K562 (cell line): ENCODE results near the gene TSPAN15. TPM values are rescaled to one million over a fixed set of nuclear protein-coding genes. Genes with fewer than 3 reads are reported as not detected.

Source experiments
- ATAC-seq: fragments of 200-7000 bp; cut with Tn5 transposase; 3 replicates; pipeline ENCODE4 v1.9.1; 2020; ENCODE audit warnings: moderate library complexity
- BruUV-seq: library from RNA; stranded (reverse); fragments of 400-500 nt; replicated peaks from 2 replicates; lab custom pipeline; 2021; lab: Mats Ljungman, UMichigan
- CTCF ChIA-PET: fragments of 300-600 bp; formaldehyde crosslinking; extraction: SDS; loops from one replicate; lab custom pipeline; 2021; ENCODE audit warnings: low intra/inter-chr PET ratio; lab: Yijun Ruan, JAX
- POLR2A ChIA-PET: fragments of 300-600, 350-650 bp; sonication (Branson Sonifier 250); formaldehyde crosslinking; extraction: SDS; loops from one replicate; lab custom pipeline; 2021; ENCODE audit warnings: antibody characterized with exemption, inconsistent platforms; lab: Yijun Ruan, JAX
- DNase-seq, 4 experiments: peaks; one replicate each; pipeline versions ENCODE4 v3.0.0 to v3.0.0-alpha.2; 2011 to 2018; ENCODE audit warnings: low spot score in 3 of 4, mixed read lengths in 3 of 4; ENCODE audit errors: extremely low read depth in 1 of 4
- FAIRE-seq: peaks from 2 replicates; lab custom pipeline; 2011; peaks lifted over from hg19 to GRCh38; lab: Jason Lieb, UNC
- H2AFZ ChIP-seq: 2 replicates; pipeline ENCODE4 v1.6.0; 2011; ENCODE audit warnings: low read depth, low read length, control low read depth, inconsistent platforms
- H3K27ac ChIP-seq: fragments of 200-600 bp; 3 replicates; pipeline ENCODE4 v1.8.0; 2011; ENCODE audit warnings: low read depth, mild to moderate bottlenecking, control low read depth, inconsistent platforms, low read length, moderate library complexity, mixed read lengths; ENCODE audit errors: extremely low read depth
- H3K27me3 ChIP-seq, 2 experiments: fragments of 300-600 bp in 1 of 2; 2 replicates in 1 of 2; 3 replicates in 1 of 2; pipeline versions ENCODE4 v1.6.0 to v1.8.0; 2011; ENCODE audit warnings: inconsistent platforms in 2 of 2, low read length in 2 of 2, mild to moderate bottlenecking in 1 of 2, mixed read lengths in 1 of 2, moderate library complexity in 1 of 2; ENCODE audit not compliant: control insufficient read depth in 2 of 2, insufficient read depth in 2 of 2
- H3K36me3 ChIP-seq: fragments of 300-600 bp; 3 replicates; pipeline ENCODE4 v1.8.0; 2011; ENCODE audit warnings: mild to moderate bottlenecking, low read length, inconsistent platforms; ENCODE audit not compliant: control insufficient read depth, insufficient read depth
- H3K4me1 ChIP-seq, 2 experiments: fragments of 200-600 bp in 1 of 2; replicated peaks in 1 of 2; 2 replicates in 1 of 2; 3 replicates in 1 of 2; pipeline versions ENCODE4 v1.5.1 to v1.8.0; 2011; ENCODE audit warnings: inconsistent platforms in 2 of 2, low read length in 2 of 2, mild to moderate bottlenecking in 1 of 2, mixed read lengths in 1 of 2, moderate library complexity in 1 of 2; ENCODE audit not compliant: control insufficient read depth in 2 of 2, insufficient read depth in 2 of 2
- H3K4me2 ChIP-seq: 2 replicates; pipeline ENCODE4 v1.6.1; 2011; ENCODE audit warnings: low read length, control low read depth, inconsistent platforms, mixed read lengths; ENCODE audit not compliant: insufficient read depth
- H3K4me3 ChIP-seq: fragments of 200-600 bp; sonication (generic), shearing (Covaris generic); 2 replicates; pipeline ENCODE4 v1.5.1; 2016; ENCODE audit warnings: control low read depth, inconsistent platforms
- H3K79me2 ChIP-seq: fragments of 200-600 bp; 3 replicates; pipeline ENCODE4 v1.8.0; 2011; ENCODE audit warnings: low read length, inconsistent platforms; ENCODE audit not compliant: control insufficient read depth, insufficient read depth
- H3K9ac ChIP-seq, 2 experiments: 2 replicates each; pipeline versions ENCODE4 v1.6.0 to v1.6.1; 2011; ENCODE audit warnings: low read depth in 2 of 2, low read length in 2 of 2, control low read depth in 1 of 2, inconsistent platforms in 1 of 2, mild to moderate bottlenecking in 1 of 2, mixed read lengths in 1 of 2; ENCODE audit not compliant: insufficient read depth in 1 of 2
- H3K9me1 ChIP-seq: one replicate; pipeline ENCODE4 v1.6.0; 2011; ENCODE audit warnings: inconsistent platforms, mild to moderate bottlenecking, low read length, moderate library complexity; ENCODE audit not compliant: control insufficient read depth, insufficient read depth
- H3K9me3 ChIP-seq: replicated peaks from 2 replicates; pipeline ENCODE4 v1.5.1; 2011; ENCODE audit warnings: low read depth, low read length, inconsistent platforms; ENCODE audit not compliant: control insufficient read depth, insufficient read depth
- H4K20me1 ChIP-seq: replicated peaks from 2 replicates; pipeline ENCODE4 v1.6.1; 2011; ENCODE audit warnings: low read length, inconsistent platforms, mixed read lengths; ENCODE audit not compliant: control insufficient read depth, insufficient read depth
- ASH1L ChIP-seq: fragments of 450-650 bp; IDR thresholded peaks from 2 replicates; pipeline ENCODE4 v1.6.1; 2018; ENCODE audit warnings: borderline replicate concordance, mild to moderate bottlenecking, low read depth; ENCODE audit not compliant: partially characterized antibody
- DACH1 ChIP-seq: fragments of 450-650 bp; IDR thresholded peaks from 2 replicates; pipeline ENCODE4 v1.6.1; 2018; ENCODE audit not compliant: partially characterized antibody
- DDX20 ChIP-seq: fragments of 450-650 bp; IDR thresholded peaks from 2 replicates; pipeline ENCODE4 v1.6.1; 2016; ENCODE audit warnings: missing genetic modification characterization, low read depth, mild to moderate bottlenecking, missing compliant biosample characterization, moderate library complexity
- DMBX1 ChIP-seq: fragments of 250-450 bp; sonication (Bioruptor Pico); IDR thresholded peaks from 2 replicates; pipeline ENCODE4 v1.8.0; 2022; ENCODE audit warnings: inconsistent platforms, mild to moderate bottlenecking, moderate library complexity, borderline replicate concordance
- MBD2 ChIP-seq: sonication (generic); IDR thresholded peaks from 2 replicates; pipeline ENCODE4 v1.6.1; 2016; ENCODE audit warnings: low read depth, borderline replicate concordance
- POLR2A ChIP-seq: fragments of 450-650 bp; conservative IDR thresholded peaks from 2 replicates; pipeline ENCODE4 v1.6.1; 2016
- POLR2AphosphoS5 ChIP-seq: IDR thresholded peaks from 2 replicates; pipeline ENCODE4 v1.6.1; 2011; ENCODE audit warnings: mild to moderate bottlenecking, low read depth, low read length, moderate library complexity; ENCODE audit not compliant: control insufficient read depth, insufficient read depth
- SAP30 ChIP-seq: fragments of 200-600 bp; sonication (generic); IDR thresholded peaks from 2 replicates; pipeline ENCODE4 v1.6.1; 2012; ENCODE audit warnings: borderline replicate concordance, low read depth, mild to moderate bottlenecking, moderate library complexity, low read length, control low read depth, inconsistent platforms; ENCODE audit not compliant: insufficient read depth, poor library complexity, severe bottlenecking
- SMC3 ChIP-seq: conservative IDR thresholded peaks from 2 replicates; pipeline ENCODE4 v1.6.1; 2011; ENCODE audit warnings: low read depth, low read length, improper control_type of control experiment; ENCODE audit not compliant: insufficient read depth
- SP2 ChIP-seq: IDR thresholded peaks from 2 replicates; pipeline ENCODE4 v1.6.1; 2011; ENCODE audit warnings: mild to moderate bottlenecking, low read depth, low read length, moderate library complexity; ENCODE audit not compliant: poor library complexity, severe bottlenecking; ENCODE audit errors: extremely low read depth
- U2AF1 ChIP-seq: fragments of 200-400 bp; formaldehyde crosslinking; optimal IDR thresholded peaks from 2 replicates; pipeline ENCODE3; 2017; ENCODE audit warnings: mild to moderate bottlenecking, low read depth, low read length, moderate library complexity
- XRCC4 ChIP-seq: IDR thresholded peaks from one replicate; pipeline ENCODE4 v1.6.1; 2011; ENCODE audit not compliant: insufficient read depth, insufficient read length; ENCODE audit errors: extremely low read depth
- ZBTB33 ChIP-seq: sonication (generic); formaldehyde crosslinking; IDR thresholded peaks from 2 replicates; pipeline ENCODE4 v1.8.1; 2023; ENCODE audit warnings: mild to moderate bottlenecking, missing genetic modification reagents
- ZNF124 ChIP-seq: sonication (generic); formaldehyde crosslinking; IDR thresholded peaks from 2 replicates; pipeline ENCODE4 v1.8.1; 2022; ENCODE audit warnings: missing genetic modification reagents
- ZNF75A ChIP-seq: fragments of 450-650 bp; formaldehyde crosslinking; IDR thresholded peaks from 2 replicates; pipeline ENCODE4 v1.4.0; 2020; ENCODE audit warnings: mild to moderate bottlenecking
- WGBS: fragments of 100-300 bp; shearing (Covaris generic); methylation state at CpG from one replicate; pipeline ENCODE4 v1.1.6; 2016; ENCODE audit warnings: low coverage, mixed read lengths; ENCODE audit not compliant: insufficient coverage; ENCODE audit errors: missing lambda C conversion rate; 5-methylcytosine and 5-hydroxymethylcytosine counted together
- in situ Hi-C: fragments of 300-500 bp; cut with MboI; formaldehyde crosslinking; loops from 4 replicates; pipeline ENCODE4 v1.15.0; 2018; ENCODE audit warnings: inconsistent platforms, mixed read lengths
- intact Hi-C: fragments of 100-400 bp; cut with micrococcal nuclease; formaldehyde crosslinking; loops from 2 replicates; pipeline ENCODE4 v1.14.2; 2022
- polyA plus RNA-seq, 8 experiments: library from polyadenylated mRNA; depleted of rRNA in 4 of 8; stranded (reverse) in 5 of 8; unstranded in 3 of 8; fragments of >200 nt; fragmentation: Nextera tagmentation in 2 of 8; fragmentation: Illumina TruSeq in 1 of 8; extraction: Ambion mirVana in 2 of 8; extraction: Trizol in 1 of 8; gene quantifications; 2 replicates each; pipeline versions ENCODE4 v1.2.1 to v1.2.3, GENCODE V29; 2011 to 2014; ENCODE audit warnings: inconsistent platforms in 1 of 8, missing spikeins in 1 of 8
- total RNA-seq, 7 experiments: library from RNA; depleted of rRNA in 6 of 7; stranded (reverse); fragments of >200 nt in 6 of 7; fragmentation: Illumina TruSeq in 2 of 7; extraction: Trizol in 2 of 7; gene quantifications; 2 replicates each; pipeline versions ENCODE4 v1.2.1 to v1.2.3, GENCODE V29; 2011 to 2021; ENCODE audit warnings: low replicate concordance in 1 of 7
- TF ChIP-seq, protein P1 (sequence below): fragments of 150-350 bp; conservative IDR thresholded peaks from 2 replicates; pipeline ENCODE4 v1.6.1; 2014; ENCODE audit warnings: low read length

Gene TSPAN15
- total and polyA plus RNA-seq, 9 of the 15 experiments (the other 6 are each of a cell fraction or from before 2014, with no cell fraction given) = 0.33 to 1.0 (median 0.45) TPM; not detected in 2

- ChIA-PET CTCF (interaction anchor here (2.6 to 3.5 kb wide), 2 partner anchors 82 to 100 kb away, joined by 37 to 52 read pairs; no protein-coding TSS in a partner anchor), POLR2A (interaction anchor here (0.9 kb wide), 1 partner anchor 127 kb away, joined by 3 read pairs; no protein-coding TSS in a partner anchor)
- H3K9me1 ChIP-seq = no peaks in the 10 kb centered on the region
- ATAC-seq (no peak), FAIRE-seq (no peak), DNase-seq (peak in 2 of 4 experiments; percentile 4 to 5)
- no peak overlapping the region for H3K9ac ChIP-seq
- no TSS peak for BruUV-seq
- H3K4me1 ChIP-seq = peaks cover 0 to 15% of the 10 kb centered on the region in 2 experiments; a peak in 2 of 5 replicates
- no peak overlapping the region for H3K27ac ChIP-seq
- no peaks in the 10 kb centered on the region for H3K79me2 ChIP-seq
- in situ Hi-C loops (no loop called here), intact Hi-C loops (loop anchor here (1.0 to 5.0 kb wide), 2 partner anchors 272 to 507 kb away; no protein-coding TSS in a partner anchor)
- H3K4me2 ChIP-seq = no peak overlapping the region
- H4K20me1 ChIP-seq = no peaks in the 10 kb centered on the region; the same call in 1 of the 2 replicates
- no peaks in the 10 kb centered on the region for H3K9me3 ChIP-seq
- 0% methylated on average over 7 of the region's 7 CpGs for WGBS
- peaks cover 16 to 40% of the 10 kb centered on the region in 2 experiments for H3K27me3 ChIP-seq
- H3K4me3 ChIP-seq = no peak overlapping the region
- no peak overlapping the region for H2AFZ ChIP-seq
- TF ChIP-seq ZNF75A = no peak
- TF ChIP-seq POLR2AphosphoS5 = no peak
- no peak for TF ChIP-seq ZBTB33 (CRISPR knock-in tag)
- no peak for TF ChIP-seq DDX20 (tag)
- no peak for TF ChIP-seq XRCC4
- no peak for TF ChIP-seq ZNF124
- TF ChIP-seq, protein P1, sequence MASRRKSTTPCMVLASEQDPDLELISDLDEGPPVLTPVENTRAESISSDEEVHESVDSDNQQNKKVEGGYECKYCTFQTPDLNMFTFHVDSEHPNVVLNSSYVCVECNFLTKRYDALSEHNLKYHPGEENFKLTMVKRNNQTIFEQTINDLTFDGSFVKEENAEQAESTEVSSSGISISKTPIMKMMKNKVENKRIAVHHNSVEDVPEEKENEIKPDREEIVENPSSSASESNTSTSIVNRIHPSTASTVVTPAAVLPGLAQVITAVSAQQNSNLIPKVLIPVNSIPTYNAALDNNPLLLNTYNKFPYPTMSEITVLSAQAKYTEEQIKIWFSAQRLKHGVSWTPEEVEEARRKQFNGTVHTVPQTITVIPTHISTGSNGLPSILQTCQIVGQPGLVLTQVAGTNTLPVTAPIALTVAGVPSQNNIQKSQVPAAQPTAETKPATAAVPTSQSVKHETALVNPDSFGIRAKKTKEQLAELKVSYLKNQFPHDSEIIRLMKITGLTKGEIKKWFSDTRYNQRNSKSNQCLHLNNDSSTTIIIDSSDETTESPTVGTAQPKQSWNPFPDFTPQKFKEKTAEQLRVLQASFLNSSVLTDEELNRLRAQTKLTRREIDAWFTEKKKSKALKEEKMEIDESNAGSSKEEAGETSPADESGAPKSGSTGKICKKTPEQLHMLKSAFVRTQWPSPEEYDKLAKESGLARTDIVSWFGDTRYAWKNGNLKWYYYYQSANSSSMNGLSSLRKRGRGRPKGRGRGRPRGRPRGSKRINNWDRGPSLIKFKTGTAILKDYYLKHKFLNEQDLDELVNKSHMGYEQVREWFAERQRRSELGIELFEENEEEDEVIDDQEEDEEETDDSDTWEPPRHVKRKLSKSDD = no peak
- no peak for TF ChIP-seq SP2
- TF ChIP-seq MBD2 = no peak
- TF ChIP-seq DACH1 = no peak
- no peak for TF ChIP-seq POLR2A
- TF ChIP-seq SMC3 = no peak
- TF ChIP-seq ASH1L = no peak
- TF ChIP-seq U2AF1 = no peak
- no peak for TF ChIP-seq SAP30
- TF ChIP-seq DMBX1 (CRISPR knock-in tag) = no peak
- H3K36me3 ChIP-seq = no peaks in the 10 kb centered on the region
Measured at GRCh38 chr10:69508738-69509340, 57.6 kb downstream of the TSPAN15 start.
